ENCODE measurements around the gene RAB3GAP2.
"Not testable (repeated sequence)": the region's sequence is repeated elsewhere in the genome, so short reads cannot be mapped to it uniquely, and the experiment has no call there.

RAB3GAP2 gene

DNA sequence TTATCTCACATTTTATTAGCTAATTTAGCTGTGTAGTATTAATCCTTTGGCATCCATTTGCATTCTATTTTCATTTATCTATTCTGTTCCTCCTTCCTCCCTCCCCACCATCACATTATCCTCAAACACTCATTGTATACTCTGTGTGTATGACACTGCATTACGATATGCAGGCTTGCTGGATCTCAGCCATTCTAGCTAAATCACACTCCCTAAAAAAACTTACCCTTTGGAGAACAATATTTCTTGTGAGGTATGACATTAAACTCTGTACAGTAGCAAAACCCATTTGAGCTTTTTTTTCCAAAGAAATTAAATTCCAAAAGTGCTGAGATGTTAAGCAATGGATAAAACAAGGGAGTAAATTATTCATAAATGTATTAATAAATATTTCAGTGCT, 11.4 kb upstream of the RAB3GAP2 start:
- DNase-seq (ENCODE audit: low read depth in 2 of 2) = no peak

DNA sequence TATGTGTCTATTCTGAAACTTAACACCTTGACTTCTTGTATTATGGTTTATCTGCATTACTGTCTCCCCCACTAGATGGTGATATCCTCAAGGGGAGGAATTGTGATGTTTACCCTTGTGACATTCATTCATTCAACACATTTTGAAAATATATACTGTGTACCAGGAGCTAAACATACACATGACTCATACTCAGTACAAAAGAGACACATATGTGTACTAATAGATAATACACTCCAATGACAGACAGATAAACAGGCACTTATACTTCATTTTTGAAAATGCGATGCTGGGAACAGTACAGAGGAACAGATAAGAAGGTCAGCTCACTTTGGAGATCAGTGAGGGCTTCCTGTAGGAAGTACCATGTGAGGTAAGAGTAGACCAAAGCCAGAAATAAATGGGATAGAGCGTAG, 8.9 kb upstream of the RAB3GAP2 start:
- no peak for DNase-seq (ENCODE audit: low read depth in 2 of 2)

GRCh38 chr1:220280249-220280648, 8.0 kb upstream of the RAB3GAP2 start:
- DNase-seq (ENCODE audit: low read depth in 2 of 2) = no peak

GRCh38 chr1:220278991-220279390, 6.7 kb upstream of the RAB3GAP2 start:
- no peak for DNase-seq (ENCODE audit: low read depth in 2 of 2)

- DNase-seq (ENCODE audit: low read depth in 2 of 2) = no peak
Observed at GRCh38 chr1:220275430-220275829, 3.2 kb upstream of the RAB3GAP2 start.

DNA sequence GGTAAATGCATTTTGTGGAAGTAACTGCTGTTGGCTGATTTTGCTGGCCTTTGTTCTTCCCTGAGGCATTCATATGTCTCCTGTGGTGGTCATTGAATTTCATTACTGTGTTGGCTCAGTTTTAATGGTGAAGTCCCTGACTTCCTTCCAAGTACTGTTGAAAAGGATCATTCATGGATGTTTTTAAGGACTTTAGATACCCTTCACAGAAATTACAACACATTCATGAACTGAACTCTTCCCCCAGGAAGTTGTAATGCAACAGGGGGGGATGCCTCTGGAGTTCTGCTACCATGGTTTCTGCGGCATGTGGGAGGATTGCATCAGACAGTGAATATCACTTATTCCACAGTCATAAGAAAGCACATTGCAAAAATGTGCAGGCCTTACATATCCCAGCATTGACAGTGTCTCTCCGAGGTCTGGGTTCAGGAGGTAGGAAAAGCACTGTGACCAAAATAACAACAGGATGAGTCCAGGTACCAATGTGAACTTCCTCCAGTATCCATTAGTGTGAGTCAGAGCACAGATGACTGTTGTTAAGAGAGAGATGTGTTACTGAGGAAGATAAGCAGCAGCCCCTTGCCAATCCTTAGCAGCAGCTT, 2.1 kb upstream of the RAB3GAP2 start:
- DNase-seq (ENCODE audit: low read depth in 2 of 2) = no peak

DNA sequence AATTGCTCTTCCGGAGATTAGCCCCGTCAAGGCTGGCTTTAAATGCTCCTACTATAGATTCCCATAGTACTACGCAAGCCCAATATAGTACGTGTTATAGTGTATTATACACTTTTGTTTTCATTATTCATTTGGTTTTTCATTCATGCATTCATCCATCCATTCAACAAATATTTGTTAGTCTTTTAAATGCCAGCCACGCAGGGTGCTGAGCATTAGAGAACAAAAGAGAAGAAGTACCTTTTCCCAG, 513 bp upstream of the RAB3GAP2 start:
- no peak for DNase-seq (ENCODE audit: low read depth in 2 of 2)

GRCh38 chr1:220271706-220272046, 577 bp downstream of the RAB3GAP2 start:
- no peak for DNase-seq (ENCODE audit: low read depth in 2 of 2)

DNA sequence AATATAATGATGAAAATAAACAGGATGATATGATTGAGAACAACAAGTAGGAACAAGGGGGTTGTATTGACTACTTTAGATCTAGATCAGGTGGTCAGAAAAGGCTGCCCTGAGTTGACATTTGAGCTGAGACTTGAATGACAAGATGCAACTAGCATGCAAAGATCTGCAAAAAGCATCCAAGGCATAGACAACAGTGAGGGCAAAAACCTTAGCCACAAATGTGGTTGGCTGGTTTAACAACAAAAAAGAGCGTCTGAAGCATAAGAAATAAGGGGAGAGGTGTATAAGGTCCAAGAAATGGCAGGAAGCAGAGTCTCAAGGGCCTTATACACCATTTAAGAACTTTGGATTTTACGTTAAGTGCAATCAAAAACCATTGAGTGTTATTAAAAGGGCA, 3.2 kb downstream of the RAB3GAP2 start:
- no peak for DNase-seq (ENCODE audit: low read depth in 2 of 2)

GRCh38 chr1:220267630-220268029, 4.6 kb downstream of the RAB3GAP2 start:
- no peak for DNase-seq (ENCODE audit: low read depth in 2 of 2)

DNA sequence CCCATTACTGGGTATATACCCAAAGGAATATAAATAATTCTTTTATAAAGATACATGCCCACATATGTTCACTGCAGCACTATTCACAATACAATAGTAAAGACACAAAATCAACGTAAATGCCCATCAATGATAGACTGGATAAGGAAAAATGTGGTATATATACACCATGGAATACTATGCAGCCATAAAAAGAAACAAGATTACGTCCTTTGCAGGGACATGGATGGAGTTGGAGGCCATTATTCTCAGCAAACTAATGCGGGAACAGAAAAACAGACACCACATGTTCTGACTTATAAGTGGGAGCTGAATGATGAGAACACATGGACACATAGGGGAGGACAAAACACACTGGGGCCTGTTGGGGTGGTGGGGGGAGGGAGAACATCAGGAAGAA, 12.0 kb downstream of the RAB3GAP2 start:
- not testable (repeated sequence) for DNase-seq (ENCODE audit: low read depth in 2 of 2)

GRCh38 chr1:220259756-220260155, 12.5 kb downstream of the RAB3GAP2 start:
- DNase-seq (ENCODE audit: low read depth in 2 of 2) = not testable (repeated sequence)

DNA sequence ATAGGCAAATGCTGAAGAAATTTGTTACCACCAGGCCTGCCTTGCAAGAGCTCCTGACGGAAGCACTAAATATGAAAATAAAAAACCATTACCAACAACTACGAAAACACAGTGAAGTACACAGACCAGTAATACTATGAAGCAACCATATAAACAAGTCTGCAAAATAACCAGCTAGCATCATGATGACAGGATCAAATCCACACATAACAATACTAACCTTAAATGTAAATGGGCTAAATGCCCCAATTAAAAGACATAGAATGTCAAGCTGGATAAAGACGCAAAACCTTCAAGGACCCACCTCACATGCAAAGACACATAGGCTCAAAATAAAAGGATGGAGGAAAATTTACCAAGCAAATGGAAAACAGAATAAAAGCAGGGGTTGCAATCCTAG, 16.1 kb downstream of the RAB3GAP2 start:
- not testable (repeated sequence) for DNase-seq (ENCODE audit: low read depth in 2 of 2)

GRCh38 chr1:220255204-220255603, 17.0 kb downstream of the RAB3GAP2 start:
- DNase-seq (ENCODE audit: low read depth in 2 of 2) = no peak

DNA sequence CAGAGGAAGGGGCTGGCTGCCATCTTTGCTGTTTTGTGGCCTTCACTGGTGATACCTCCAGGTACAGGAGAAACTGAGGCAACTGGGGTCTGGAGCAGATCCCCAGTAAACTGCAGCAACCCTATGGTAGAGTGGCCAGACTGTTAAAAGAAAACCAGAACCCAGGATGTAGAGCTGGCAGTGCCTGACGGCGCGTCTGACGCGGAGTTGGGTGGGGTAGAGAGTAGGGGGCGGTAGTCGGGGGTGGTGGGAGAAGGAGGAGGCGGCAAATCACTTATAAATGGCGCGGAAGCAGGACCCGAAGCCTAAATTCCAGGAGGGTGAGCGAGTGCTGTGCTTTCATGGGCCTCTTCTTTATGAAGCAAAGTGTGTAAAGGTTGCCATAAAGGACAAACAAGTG, 19.0 kb downstream of the RAB3GAP2 start:
- DNase-seq (ENCODE audit: low read depth in 2 of 2) = not testable (repeated sequence)

DNA sequence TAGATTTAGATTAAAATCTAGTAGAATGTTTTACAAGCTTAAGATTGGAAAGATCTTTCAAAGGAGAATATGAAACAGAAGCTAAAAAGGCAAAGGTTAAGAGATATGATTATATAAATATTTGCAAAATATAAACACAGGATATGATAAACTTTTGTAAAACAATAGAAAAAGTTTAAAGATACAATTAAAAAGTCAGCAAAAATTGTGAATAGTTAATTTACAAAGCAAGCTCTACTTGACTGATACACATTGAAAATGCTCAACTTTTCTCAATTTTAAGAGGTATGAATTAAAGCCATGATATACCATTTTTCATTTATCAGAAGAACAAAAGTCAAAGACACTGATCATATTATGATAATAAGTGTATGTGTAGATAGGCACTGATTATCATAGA, 21.0 kb downstream of the RAB3GAP2 start:
- DNase-seq (ENCODE audit: low read depth in 2 of 2) = no peak

DNA sequence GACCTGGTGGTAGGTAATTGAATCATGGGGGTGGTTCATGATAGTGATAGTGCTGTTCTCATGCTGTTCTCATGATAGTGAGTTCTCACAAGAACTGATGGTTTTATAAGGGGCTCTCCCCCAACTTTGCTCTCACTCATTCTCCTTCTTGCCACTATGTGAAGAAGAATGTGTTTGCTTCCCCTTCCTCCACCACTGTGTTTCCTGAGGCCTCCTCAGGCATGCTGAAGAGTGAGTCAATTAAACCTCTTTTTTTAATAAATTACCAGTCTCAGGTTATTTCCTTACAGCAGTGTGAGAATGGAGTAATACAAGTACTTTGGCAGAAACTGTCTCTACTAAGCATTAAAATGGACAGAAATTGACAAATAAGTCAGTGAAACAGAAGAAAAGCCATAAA, 21.6 kb downstream of the RAB3GAP2 start:
- no peak for DNase-seq (ENCODE audit: low read depth in 2 of 2)

DNA sequence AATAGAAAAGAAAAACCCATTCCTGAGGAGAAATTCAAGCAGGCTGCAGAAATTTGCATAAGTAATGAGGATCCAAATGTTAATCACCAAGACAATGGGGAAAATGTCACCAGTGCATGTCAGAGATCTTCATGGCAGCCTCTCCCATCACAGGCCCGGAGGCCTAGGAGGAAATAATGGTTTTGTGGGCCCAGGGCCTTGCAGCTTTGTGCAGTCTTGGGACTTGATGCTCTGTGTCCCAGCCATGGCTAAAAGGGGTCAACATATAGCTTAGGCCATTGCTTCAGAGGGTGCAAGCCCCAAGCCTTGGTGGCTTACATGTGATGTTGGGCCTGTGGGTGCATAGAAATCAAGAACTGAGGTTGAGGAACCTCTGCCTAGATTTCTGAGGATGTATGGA, 22.7 kb downstream of the RAB3GAP2 start:
- DNase-seq (ENCODE audit: low read depth in 2 of 2) = no peak

- DNase-seq (ENCODE audit: low read depth in 2 of 2) = not testable (repeated sequence)
Observed at GRCh38 chr1:220248715-220249265, 23.5 kb downstream of the RAB3GAP2 start.

DNA sequence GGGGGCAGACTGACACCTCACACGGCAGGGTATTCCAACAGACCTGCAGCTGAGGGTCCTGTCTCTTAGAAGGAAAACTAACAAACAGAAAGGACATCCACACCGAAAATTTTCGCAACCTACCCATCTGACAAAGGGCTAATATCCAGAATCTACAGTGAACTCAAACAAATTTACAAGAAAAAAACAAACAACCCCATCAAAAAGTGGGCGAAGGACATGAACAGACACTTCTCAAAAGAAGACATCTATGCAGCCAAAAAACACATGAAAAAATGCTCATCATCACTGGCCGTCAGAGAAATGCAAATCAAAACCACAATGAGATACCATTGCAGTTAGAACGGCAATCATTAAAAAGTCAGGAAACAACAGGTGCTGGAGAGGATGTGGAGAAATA, 26.4 kb downstream of the RAB3GAP2 start:
- not testable (repeated sequence) for DNase-seq (ENCODE audit: low read depth in 2 of 2)

DNA sequence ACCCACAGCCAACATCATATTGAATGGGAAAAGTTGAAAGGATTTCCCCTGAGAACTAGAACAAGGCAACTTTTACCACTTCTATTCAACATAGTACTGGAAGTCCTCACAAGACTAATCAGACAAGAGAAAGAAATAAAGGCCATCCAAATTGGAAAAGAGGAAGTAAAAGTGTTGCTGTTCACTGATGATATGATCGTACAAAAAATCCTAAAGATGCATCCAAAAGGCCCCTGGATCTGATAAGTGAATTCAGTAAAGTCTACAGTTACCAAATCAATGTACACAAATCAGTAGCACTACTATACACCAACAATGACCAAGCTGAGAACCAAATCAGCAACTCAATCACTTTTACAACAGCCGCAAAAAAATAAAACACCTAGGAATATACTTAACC, 28.3 kb downstream of the RAB3GAP2 start:
- DNase-seq (ENCODE audit: low read depth in 2 of 2) = no peak

DNA sequence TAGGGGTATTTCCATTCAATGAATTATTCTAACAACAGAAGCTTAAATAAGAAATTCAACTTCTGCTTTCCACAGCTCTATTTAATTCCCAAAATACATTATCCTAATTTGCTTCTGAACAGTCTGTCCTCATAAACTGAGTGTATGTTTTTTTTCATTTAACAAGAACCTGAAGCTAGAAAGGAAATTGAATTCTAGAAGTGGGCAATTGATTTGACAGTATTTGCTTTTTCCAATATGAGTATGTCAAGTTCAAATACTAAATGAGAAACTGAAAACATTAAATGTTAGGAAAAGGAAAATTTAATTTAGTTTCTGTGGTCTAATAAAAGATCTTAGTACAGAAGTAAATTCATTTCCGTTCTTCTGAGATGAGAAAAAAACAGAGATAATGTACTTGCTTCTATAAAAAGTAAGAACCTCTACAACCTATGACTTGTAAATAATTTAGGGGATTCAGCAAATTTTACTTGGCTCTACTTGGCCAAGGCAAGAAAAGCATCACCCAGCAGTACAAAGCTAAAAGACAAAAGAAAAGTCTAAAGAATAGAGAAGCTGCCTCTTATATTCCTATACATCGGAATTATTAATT, 31.1 kb downstream of the RAB3GAP2 start:
- no peak for DNase-seq (ENCODE audit: low read depth in 2 of 2)

DNA sequence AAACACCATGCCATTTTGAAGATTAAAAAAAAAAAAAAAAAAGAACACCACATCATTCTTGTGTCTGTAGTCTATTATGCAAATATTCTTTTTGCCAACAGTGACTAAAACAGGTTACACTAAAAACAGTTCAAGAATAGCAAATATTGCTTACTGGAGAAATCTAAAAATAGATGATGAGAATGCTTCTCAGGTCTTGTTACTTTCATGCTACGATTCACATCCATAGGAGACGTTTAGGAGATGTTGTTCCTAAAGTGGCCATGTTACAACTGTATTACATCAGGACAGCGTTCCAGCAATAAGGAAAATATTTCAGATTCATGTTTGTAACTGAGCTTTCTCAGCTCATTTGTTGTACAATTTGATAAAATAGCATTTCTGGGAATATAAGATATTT, 32.3 kb downstream of the RAB3GAP2 start:
- DNase-seq (ENCODE audit: low read depth in 2 of 2) = no peak

GRCh38 chr1:220239213-220239612, 33.0 kb downstream of the RAB3GAP2 start:
- DNase-seq (ENCODE audit: low read depth in 2 of 2) = no peak
